Fibroblast of skin of back (primary cell): Measurements from ENCODE around the gene EYS.

Experiments
- DNase-seq: peaks from one replicate; pipeline ENCODE4 v3.0.0-alpha.2; 2013

Gene EYS

DNA sequence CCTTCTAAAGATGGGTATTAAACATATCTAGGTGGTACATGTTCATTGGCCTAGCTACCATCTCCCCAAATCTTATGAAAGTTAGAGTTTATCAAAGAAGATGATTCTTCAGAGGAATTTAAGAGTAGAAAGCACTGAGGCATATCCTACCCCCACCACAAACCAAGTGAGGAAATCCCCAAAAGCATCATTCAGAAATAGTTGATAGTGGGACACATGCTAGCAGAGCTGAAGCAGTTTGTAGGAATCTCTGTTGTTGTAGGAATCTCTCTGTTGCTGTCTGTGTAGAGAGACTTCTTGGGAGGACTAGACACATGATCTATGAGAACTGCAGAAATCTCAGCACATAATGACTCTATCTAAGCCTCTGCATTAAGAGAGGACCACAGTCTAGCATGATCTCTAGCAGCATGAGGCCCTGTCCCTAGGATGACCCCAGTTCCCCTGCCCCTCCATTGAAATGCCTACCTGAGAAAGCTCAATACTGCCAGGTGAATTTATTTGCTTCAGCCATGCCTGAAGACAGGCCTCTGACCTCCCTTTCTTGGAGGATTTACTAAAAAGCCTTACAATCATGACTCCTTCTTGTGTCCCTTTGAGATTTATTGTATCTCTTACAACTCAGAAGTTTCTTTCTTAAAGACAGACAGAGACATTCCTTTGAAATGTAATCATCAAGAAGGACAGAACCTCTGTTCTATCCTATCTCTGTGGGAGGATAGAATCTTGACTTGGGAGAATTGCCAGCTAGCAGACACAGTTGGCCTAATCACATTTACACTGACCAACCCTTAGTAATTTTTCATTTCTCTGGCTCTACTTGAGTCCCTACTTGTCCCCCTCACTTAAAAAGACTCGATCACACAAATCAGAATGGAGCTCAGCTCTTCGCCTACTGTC lies 1489.1 kb downstream of the EYS start:
- DNase-seq, result peak; percentile 63

DNA sequence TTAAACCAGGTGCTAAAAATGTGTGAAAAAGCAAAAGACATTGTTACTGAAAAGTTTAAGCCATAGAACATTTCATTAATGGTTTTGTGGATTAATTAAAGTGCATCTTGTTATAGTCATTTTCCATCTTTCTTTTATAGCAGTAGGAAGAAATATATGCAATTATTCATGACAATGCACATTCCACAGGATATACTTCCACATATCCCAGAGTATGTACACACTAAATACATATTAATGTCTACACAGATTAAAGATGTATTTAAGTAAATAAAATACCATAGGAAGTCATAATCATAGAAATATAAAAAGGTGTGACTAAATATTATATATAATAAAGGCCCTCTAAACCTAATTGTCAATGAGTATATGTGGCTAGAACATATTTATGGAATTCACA lies 1492.7 kb downstream of the EYS start:
- DNase-seq, result no peak

DNA sequence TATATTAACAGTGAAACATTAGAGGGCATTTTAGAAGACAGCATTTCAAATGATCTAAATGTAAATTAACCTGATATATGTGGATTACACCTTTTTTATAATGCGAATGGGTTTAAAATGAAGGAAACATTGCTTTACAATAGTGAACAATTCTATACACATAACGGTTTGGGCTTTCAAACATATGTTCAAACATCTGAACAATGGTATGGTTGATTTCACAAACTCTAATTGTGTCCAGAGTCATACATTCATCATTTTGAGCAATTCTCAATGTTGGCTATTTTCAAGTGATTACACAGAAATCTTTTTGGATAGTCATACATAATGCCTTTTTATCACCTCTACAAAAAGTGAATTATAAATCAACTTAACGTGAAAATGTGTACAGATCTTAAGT lies 1493.3 kb downstream of the EYS start:
- DNase-seq, result no peak

DNA sequence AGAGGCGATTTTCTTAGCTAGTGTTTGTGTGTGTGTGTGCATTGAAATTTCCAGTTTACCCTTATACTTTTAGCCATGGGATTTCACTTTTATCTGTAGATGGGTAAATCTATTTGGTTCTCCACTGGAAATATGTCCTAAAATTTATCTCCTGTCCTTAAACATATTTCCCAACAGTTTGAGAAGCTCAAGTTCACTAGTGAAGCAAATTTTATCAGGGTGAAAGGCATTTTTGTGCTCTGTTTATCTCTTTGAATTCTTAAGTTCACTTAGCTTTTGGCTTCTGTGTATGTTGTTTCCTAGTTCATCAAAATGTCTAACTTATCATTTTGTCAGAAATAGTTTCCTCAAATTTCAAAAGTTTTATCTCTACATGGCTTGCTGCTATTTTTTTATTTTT lies 1509.8 kb downstream of the EYS start:
- DNase-seq, result no peak

DNA sequence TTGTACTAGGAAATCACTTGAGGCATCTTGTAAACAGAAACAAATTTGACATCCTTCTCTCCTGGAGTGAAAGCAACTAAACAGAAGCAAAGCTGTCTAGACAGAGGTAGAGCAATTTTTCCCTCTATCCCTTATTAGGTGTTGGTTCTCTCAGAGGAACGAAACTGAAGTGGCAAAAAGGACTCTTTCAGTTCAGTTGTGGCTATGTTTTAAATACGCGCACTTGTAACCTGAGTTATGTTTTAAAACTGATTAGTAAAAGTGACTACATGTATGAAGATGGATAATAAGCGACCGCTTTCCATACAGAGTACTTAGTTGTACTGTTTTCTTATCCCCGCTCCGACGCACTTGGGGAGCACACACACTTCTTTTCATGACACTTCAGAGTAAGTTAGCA lies 1520.4 kb downstream of the EYS start:
- no peak for DNase-seq

DNA sequence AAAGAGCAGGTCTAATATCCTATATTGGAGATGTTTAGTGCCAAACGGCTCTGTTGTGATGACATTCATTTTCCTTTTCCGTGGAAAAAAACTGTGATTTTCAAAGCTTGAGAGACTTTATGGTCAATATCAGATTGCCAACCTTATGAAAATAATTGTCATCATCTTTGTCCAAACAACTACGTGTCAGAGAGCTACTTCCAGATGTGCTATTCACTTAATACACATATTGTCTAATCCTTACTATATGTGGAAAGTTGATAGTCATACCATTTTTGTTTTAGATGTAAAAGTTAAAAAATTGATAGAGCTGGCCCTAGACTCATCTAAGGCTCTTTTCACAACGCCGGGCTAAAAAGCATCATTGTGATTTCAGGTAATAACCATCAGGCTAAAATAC lies 1521.4 kb downstream of the EYS start:
- DNase-seq, result no peak

DNA sequence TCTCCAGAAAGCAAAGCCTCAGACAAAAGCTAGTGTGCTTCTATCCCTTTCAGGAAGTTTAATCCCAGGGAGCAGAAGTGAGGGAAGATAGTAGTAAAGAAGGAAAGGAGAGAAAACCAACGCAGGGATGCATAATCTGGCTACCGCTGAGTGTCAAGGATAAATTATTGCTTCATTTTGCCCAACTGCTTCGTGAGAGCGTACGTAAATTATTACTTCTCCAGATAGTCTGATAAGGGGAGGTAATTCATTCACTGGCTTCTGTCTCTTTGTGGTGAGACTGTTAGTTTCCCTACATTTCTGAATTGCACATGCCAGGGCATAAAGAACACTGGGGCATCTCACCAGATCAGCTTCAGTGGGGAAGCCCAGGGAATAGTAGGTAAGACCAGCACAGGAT lies 1531.7 kb downstream of the EYS start:
- no peak for DNase-seq

DNA sequence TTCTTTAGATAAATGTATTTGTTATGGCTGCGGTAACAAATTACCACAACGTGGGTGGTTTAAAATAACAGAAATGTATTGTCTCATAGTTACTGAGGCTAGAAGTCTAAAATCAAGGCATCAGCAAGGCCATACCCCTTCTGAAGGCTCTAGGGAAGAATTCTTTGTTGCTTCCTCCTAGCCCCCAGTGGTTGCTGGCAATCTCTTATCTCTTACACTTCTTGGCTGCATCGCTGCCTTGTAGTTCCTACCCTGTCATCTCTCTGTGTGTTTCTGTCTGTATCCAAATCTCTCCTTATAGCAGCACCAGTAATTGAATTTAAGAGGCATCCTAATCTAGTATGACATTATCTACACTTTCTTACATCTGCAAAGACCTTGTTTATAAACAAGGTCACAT lies 1536.7 kb downstream of the EYS start:
- DNase-seq, result no peak

DNA sequence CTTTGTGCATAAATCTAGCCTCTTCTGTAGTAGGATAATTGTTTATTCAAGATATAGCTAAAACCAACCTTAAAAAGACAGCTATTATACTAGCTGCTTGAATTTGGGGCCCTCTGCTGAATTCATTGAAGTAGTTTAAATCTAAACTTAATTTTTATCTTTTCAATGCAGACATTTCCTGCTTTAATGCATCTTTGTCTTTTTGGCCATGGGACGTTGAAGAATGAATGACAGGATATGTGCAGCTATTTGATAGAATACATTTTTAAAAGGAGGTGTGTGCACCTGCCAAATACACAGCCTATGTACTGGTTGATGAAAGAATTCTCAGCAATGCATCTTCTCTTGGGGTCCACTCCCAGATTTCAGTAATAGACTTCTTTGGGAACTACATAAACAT lies 1546.5 kb downstream of the EYS start:
- no peak for DNase-seq

DNA sequence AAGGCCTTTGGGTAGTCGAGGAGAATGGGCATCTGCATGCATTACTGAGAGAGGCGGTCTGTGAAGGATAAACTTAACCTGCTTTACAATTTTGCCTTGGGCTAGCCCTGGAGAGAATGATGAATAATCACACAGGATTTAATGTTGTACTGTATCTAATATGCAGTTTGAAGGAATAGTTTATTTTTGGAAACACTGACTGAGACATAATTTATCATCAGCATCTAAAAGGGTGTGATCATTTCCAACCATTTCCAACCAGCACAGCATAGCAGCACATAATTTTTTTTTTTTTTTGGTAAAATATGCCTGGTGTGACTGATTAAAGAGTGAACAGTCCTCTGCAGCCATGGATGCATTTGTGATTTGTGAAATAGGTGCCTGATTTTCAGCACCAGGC lies 1552.0 kb downstream of the EYS start:
- DNase-seq, result no peak

DNA sequence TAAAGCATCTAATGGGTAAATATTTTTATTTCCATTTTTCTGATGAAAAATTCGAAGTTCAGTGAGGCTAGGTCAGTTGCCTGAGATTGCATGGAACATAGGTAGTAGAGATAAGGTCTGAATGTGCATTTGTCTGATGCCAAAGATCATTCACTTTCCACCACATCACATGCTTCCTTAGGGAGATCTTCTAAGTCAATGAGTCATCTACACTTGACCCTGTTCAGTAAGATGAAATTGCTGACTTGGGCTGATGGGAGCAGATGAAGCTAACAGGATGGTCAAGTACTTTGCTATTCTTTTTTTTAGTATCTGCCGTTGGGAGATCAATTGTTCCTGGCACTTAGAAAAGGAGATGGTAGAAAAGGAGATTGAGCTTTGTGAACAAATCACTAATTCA lies 1560.2 kb downstream of the EYS start:
- no peak for DNase-seq

DNA sequence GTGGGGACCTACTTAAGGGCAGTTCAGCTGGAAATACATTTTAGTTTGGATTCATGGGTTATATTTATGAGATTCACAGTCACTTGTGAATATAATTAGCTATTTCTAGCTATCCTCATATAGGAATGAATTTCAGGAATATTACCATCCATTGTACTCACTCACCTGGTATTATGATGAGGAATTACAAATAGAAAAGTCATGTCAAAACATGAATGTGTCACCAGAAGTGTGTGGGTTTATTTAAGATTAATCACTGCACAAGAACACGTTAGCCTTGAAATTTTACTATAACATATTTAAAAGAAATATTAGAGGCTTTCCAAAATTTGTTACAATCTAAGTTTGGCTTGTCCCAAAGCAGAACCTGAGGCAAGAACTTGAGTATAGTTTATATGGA lies 1560.9 kb downstream of the EYS start:
- DNase-seq, result no peak

DNA sequence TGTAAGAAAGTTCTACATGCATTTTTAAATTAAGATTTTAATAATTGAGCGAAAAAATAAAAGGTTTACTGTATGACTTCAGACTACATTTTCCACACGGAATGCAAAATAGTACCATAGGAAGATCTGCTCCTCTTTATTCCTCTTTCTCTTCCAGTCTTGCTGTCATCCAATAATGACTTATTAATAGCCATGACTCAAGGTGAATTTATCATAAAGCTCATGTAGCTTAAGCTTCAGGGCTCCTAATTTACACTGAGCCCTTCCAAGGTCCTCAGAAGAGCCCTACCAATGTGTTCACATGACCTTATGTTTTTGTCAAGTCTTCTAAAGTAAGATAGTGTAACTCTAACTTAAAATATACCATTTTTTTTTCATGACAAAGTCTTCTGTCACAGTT lies 1561.4 kb downstream of the EYS start:
- DNase-seq, result no peak

DNA sequence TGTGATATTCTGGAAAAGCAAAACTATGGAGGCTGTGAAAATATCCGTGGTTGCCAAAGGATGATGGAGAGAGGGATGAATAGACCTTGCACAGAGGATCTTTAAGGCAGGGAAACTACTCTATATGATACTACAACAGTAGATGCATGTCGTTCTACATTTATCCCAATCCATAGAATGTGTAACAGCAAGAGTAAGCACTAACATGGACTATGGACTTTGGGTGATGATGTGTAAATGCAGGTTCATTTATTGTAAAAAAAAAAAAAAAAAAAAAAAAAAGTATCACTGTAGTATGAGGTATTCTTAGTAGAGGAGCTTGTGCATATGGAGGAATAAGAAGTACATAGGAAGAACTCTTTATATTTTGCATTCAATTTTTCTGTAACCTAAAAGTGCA lies 1563.9 kb downstream of the EYS start:
- no peak for DNase-seq

DNA sequence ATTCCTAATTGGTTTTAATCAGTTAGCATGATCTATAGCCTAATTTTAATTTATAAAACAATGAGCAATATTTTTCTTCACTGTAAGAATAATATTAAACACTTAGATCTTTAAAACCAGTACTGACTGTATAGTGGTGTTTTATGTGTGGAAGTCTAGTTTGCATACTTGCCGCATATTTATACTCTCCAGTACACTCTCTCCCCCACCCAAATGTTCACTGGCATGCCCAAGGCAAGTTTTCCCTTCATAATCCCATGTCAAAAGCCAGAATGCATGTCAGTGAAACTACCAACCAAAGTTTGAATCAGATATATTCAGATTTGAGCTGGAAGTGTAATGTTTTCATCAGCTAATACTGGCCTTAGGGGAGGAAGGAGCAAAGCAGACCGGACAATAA lies 1565.3 kb downstream of the EYS start:
- DNase-seq, result no peak

DNA sequence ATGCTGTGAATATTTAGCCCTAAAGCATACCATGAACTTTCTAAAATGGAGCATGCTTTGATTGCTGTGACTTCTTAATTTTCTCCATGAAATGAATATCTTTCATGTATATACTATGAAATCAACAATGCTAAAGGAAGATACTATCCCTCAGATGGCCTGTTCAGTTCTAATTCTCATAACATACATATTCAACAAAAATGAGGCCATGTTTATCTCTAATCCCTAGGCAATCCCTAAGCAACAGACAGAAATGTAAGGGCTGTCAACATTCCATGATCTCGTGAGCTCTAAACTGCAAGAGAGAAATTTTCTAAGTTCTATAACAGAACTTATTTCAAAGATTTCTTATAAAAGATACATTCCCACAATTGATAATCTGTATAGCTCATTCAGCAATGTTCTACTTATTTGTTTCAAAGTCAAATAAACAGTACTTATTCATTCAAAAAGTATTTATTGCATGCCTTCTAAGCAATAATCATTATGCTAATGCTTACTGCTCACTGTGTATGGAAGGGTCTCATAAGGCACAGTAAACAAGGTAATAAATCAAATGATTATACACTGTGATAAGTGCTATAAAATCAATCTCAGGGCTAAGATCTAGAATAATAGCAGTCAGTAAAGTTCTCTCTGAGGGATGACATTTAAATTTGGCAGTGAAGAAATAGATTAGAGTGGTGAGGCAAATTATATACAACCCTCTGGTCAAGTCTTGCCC lies 1578.6 kb downstream of the EYS start:
- DNase-seq, result no peak

DNA sequence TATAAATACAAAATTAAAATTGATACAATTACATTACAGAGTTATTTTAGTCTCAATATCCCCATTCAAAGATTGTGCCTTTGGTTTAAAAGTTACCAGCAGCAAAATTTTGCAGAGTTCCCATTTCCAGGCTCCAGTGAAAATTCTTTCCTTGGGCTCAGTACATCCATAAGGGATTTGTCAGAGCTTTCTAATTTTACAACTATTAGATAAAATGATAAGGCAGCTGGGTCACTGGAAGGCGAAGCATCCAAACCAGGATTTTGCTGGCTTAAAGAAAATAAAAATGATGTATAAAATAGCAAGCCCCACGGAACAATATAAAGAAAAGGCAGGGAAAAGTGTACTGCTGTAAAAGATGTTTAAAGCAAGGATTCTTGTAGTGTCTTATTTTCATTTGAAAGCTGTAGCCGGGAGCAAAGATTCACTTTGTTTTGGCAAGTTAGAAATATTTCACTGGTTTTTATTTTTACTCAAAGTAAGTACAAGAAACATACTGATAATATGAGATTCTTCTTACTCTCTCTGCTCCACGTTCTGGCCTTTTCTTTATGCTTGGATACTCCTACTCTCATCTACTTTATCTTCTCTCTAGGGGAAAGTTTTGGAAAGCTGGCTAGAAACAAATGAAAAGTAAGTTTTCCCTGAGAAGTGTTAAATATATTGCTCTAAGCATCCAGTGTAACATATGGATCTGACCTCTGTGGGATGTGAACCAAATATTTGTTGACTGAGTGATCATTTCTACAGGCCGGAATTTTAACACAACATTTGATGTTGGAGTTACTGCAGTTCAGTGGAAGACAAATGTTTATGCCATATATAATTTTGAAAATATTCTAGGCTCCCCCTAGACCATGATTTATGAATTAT lies 1583.0 kb downstream of the EYS start:
- DNase-seq, result no peak

DNA sequence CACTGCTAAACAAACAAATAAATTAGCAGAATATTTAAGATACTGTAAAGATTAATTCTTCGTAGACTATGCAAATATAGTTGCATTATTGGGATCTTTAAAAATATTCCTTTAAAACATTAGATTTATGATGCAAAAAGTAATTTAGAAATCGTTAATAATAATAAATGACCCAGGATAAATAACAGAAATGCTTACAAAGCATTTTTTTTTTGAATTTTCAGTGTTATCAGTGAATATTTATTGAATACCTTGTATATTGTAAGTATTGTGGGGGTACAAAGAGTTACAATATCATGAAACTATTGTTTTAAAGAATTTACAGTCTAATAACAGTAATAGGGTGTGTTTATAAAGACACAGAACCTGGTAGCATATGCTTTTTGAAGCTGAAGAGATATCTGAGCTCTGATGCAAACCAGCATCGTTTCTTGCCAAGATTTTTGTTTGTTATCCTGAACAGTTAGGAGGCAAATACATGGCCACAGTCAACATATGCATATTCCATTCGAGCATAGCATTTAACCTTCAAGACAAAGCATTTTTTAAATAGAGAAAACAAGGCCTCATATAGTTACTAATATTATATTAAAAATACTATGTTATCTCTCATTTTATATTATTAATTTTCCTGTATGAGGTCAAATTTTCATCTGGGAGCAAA lies 1584.2 kb downstream of the EYS start:
- no peak for DNase-seq

DNA sequence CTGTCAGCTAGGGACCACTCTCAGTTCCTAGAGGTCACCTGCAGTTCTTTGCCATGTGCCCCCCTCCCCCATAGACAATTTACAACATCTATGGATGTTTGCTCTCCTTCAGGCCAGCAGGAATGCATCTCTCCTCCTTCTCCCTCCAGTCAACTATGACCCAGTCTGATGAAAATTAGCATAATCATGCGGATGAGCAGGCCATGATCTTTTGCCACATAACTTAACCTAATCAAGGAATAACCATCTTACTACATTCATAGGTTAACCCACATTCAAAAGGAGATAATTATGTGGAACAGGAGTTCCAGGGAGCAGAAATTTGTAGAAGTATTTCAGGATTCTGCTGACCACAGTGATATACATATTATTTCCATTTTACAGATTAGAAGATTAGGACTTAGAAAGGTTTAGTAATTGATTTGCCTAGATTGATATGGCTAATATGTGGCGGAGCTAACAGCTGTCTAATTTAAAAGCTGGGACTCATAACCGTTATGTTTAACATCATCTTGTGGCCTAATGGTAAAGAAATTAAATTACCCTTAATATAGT lies 1585.9 kb downstream of the EYS start:
- DNase-seq, result no peak

DNA sequence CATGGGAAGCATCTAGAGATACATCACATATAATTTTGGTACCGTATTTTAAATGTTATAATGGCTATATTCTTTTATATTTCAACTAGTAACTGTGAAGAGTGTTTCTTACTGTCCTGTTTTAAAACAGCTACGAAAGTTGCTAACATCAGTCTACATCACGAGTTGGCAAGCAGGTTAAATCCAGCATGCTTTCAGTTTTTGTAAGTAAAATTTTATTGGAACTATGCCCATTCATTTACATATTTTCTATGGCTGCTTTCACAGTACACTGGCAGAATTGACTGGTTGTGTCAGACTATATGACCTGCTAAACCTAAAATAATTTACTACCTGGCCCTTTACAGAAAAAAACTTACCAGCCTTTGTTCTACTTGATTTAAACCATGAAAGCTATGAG lies 1593.3 kb downstream of the EYS start:
- DNase-seq, result no peak

DNA sequence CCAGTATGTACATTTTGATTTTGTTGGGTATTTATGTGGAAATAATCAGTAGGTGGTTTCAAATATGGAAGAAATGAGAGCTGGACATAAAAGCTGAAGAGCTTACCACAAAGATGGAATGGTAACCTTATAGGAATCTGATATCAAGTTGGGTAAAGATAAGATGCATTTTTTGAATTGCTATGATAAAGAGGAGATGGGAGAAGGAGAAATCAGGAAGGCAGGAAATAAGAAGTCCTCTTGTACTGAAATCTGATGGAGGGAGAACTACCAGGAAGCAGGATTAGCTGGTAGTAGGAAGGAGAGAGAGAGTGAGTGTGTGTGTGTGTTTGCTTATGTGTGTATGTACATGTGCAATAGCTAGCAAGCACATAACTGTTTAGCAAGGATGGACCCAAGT lies 1603.0 kb downstream of the EYS start:
- DNase-seq, result no peak

DNA sequence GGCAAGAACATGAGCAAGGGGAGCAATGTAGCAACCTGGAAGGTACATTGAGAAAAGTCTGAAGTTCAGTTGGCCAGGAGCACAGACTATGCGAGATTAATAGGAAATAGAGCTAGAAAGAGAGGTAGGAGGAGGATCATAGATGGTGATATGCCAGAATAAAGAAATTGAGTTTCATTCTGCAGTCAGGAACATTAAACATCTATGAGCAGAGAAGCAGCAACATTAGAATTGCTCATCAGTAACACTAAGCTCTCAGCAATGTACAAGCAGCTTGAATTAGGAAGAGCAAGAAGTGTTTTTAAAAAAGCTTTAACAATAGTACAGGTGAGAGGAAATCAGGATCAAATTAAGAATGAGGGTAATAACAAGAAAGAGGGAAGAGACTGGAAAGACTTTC lies 1603.5 kb downstream of the EYS start:
- no peak for DNase-seq
